ENCODE results near the gene CIAO1. TPM values are rescaled to one million over a fixed set of nuclear protein-coding genes. Genes with fewer than 3 reads are reported as not detected.

CIAO1 gene
- total and polyA plus RNA-seq, 4 donors, result 43.0 to 80.4 (median 47.0) TPM

GRCh38 chr2:96240341-96241038 lies 25.5 kb upstream of the CIAO1 start:
- Histone ChIP-seq H3K9me3 (ENCODE audit: control insufficient read depth in 4 of 4, low read length in 3 of 4) (no peaks in the 10 kb centered on the region), H3K4me1 (ENCODE audit: control insufficient read depth in 4 of 4, insufficient read depth in 4 of 4, low read length in 3 of 4) (peaks cover 0 to 1% (median 0%) of the 10 kb centered on the region in 4 donors), H3K27ac (ENCODE audit: low read depth in 1 of 2, low read length in 2 of 2) (no peak overlapping the region), H3K36me3 (ENCODE audit: control insufficient read depth in 4 of 4, insufficient read depth in 3 of 4, low read depth in 1 of 4, low read length in 3 of 4) (no peaks in the 10 kb centered on the region), H3K9ac (ENCODE audit: low read depth in 1 of 2, low read length in 2 of 2) (no peak overlapping the region), H3K4me3 (ENCODE audit: low read depth in 1 of 3, low read length in 3 of 3) (no peak overlapping the region), H3K27me3 (ENCODE audit: control insufficient read depth in 4 of 4, insufficient read depth in 4 of 4, low read length in 3 of 4) (no peaks in the 10 kb centered on the region)
- WGBS, result 98% methylated on average over 9 of the region's 9 CpGs
- DNase-seq (ENCODE audit: low spot score), result no peak
- TF ChIP-seq HNF4A (conservative IDR thresholded peaks at IDR 0.05) (no peak), HNF4G (IDR thresholded peaks at IDR 0.05) (no peak), SP1 (IDR thresholded peaks at IDR 0.05) (no peak), EGR1 (IDR thresholded peaks at IDR 0.05; ENCODE audit: low read depth in 2 of 2) (no peak), MAX (IDR thresholded peaks at IDR 0.05) (no peak), NR2F2 (IDR thresholded peaks at IDR 0.05) (no peak), ZBTB33 (IDR thresholded peaks at IDR 0.05) (no peak), GABPA (IDR thresholded peaks at IDR 0.05 in 1 of 2, conservative IDR thresholded peaks at IDR 0.05 in 1 of 2) (no peak), RAD21 (IDR thresholded peaks at IDR 0.05) (no peak), ATF3 (IDR thresholded peaks at IDR 0.05) (no peak), TAF1 (conservative IDR thresholded peaks at IDR 0.05) (no peak), FOXA2 (IDR thresholded peaks at IDR 0.05) (no peak), REST (IDR thresholded peaks at IDR 0.05) (no peak)

- H3K27me3 ChIP-seq (ENCODE audit: control insufficient read depth in 4 of 4, insufficient read depth in 4 of 4, low read length in 3 of 4), result no peaks in the 10 kb centered on the region
- no peak for DNase-seq (ENCODE audit: low spot score)
- no peak overlapping the region for H3K9ac ChIP-seq (ENCODE audit: low read depth in 1 of 2, low read length in 2 of 2)
- no peak overlapping the region for H3K27ac ChIP-seq (ENCODE audit: low read depth in 1 of 2, low read length in 2 of 2)
- H3K36me3 ChIP-seq (ENCODE audit: control insufficient read depth in 4 of 4, insufficient read depth in 3 of 4, low read depth in 1 of 4, low read length in 3 of 4), result no peaks in the 10 kb centered on the region
- H3K4me1 ChIP-seq (ENCODE audit: control insufficient read depth in 4 of 4, insufficient read depth in 4 of 4, low read length in 3 of 4), result peaks cover 0 to 2% (median 0%) of the 10 kb centered on the region in 4 donors
- no peak for TF ChIP-seq RXRA (IDR thresholded peaks at IDR 0.05)
- no peak for TF ChIP-seq HNF4G (IDR thresholded peaks at IDR 0.05)
- no peak for TF ChIP-seq NR2F2 (IDR thresholded peaks at IDR 0.05)
- no peak for TF ChIP-seq YY1 (IDR thresholded peaks at IDR 0.05)
- TF ChIP-seq FOXA1 (IDR thresholded peaks at IDR 0.05), result no peak
- TF ChIP-seq ZBTB33 (IDR thresholded peaks at IDR 0.05), result no peak
- no peak for TF ChIP-seq HNF4A (conservative IDR thresholded peaks at IDR 0.05)
- TF ChIP-seq TAF1 (conservative IDR thresholded peaks at IDR 0.05), result no peak
- TF ChIP-seq EGR1 (IDR thresholded peaks at IDR 0.05; ENCODE audit: low read depth in 2 of 2), result no peak
- no peak for TF ChIP-seq ATF3 (IDR thresholded peaks at IDR 0.05)
- TF ChIP-seq FOXA2 (IDR thresholded peaks at IDR 0.05), result no peak
- no peak for TF ChIP-seq REST (IDR thresholded peaks at IDR 0.05)
- H3K9me3 ChIP-seq (ENCODE audit: control insufficient read depth in 4 of 4, low read length in 3 of 4), result no peaks in the 10 kb centered on the region
- no peak overlapping the region for H3K4me3 ChIP-seq (ENCODE audit: low read depth in 1 of 3, low read length in 3 of 3)
- 96% methylated on average over 2 of the region's 2 CpGs for WGBS
Observed at GRCh38 chr2:96241227-96241626, 24.8 kb upstream of the CIAO1 start.

Measured in liver (tissue), 9 donors.